GM12878 (cell line): Measurements from ENCODE around the gene ZNF680. TPM values are rescaled to one million over a fixed set of nuclear protein-coding genes. Genes with fewer than 3 reads are reported as not detected.

Source experiments
- FOS ChIP-seq: IDR thresholded peaks from 3 replicates; pipeline ENCODE4 v1.6.1; 2011; ENCODE audit warnings: borderline replicate concordance; ENCODE audit not compliant: insufficient read length; ENCODE audit errors: extremely low read depth
- HDAC2 ChIP-seq: fragments of 200-600 bp; sonication (generic); IDR thresholded peaks from 2 replicates; pipeline ENCODE4 v1.6.1; 2017
- NRF1 ChIP-seq: conservative IDR thresholded peaks from 2 replicates; pipeline ENCODE4 v1.6.1; 2011; ENCODE audit warnings: mild to moderate bottlenecking, low read depth, low read length, improper control_type of control experiment
- RB1 ChIP-seq: fragments of 450-650 bp; formaldehyde crosslinking; IDR thresholded peaks from 2 replicates; pipeline ENCODE4 v1.6.1; 2017; ENCODE audit warnings: mild to moderate bottlenecking, borderline replicate concordance
- RBBP5 ChIP-seq: fragments of 200-600 bp; sonication (generic); conservative IDR thresholded peaks from 2 replicates; pipeline ENCODE4 v1.6.1; 2016
- SIN3A ChIP-seq: IDR thresholded peaks from 2 replicates; pipeline ENCODE4 v1.6.1; 2012; ENCODE audit warnings: low read depth, low read length, improper control_type of control experiment
- SMAD1 ChIP-seq: fragments of 450-650 bp; IDR thresholded peaks from 2 replicates; pipeline ENCODE4 v1.6.1; 2018; ENCODE audit warnings: mild to moderate bottlenecking, low read depth; ENCODE audit not compliant: partially characterized antibody
- SUPT20H ChIP-seq: IDR thresholded peaks from 2 replicates; pipeline ENCODE4 v1.6.1; 2011; ENCODE audit warnings: low read depth, mild to moderate bottlenecking, low read length, moderate library complexity, borderline replicate concordance; ENCODE audit not compliant: control insufficient read depth
- TCF7 ChIP-seq: IDR thresholded peaks from 2 replicates; pipeline ENCODE4 v1.6.1; 2014; ENCODE audit warnings: antibody characterized with exemption, borderline replicate concordance
- WRNIP1 ChIP-seq: IDR thresholded peaks from 2 replicates; pipeline ENCODE4 v1.6.1; 2011; ENCODE audit warnings: low read depth, low read length, improper control_type of control experiment, borderline replicate concordance
- ZBED1 ChIP-seq: IDR thresholded peaks from 2 replicates; pipeline ENCODE4 v1.6.1; 2016; ENCODE audit warnings: borderline replicate concordance
- polyA plus RNA-seq, 11 experiments: library from polyadenylated mRNA; depleted of rRNA in 4 of 11; unstranded in 6 of 11; stranded (reverse) in 5 of 11; fragments of >200 nt; fragmentation: Nextera tagmentation in 4 of 11; fragmentation: Illumina TruSeq in 1 of 11; extraction: Ambion mirVana in 4 of 11; extraction: Trizol in 1 of 11; gene quantifications; 1 replicate in 1 of 11; 2 replicates in 10 of 11; pipeline versions ENCODE4 v1.2.1 to v1.2.3, GENCODE V29; 2011 to 2016; ENCODE audit warnings: inconsistent platforms in 2 of 11, missing spikeins in 2 of 11, low read depth in 1 of 11
- total RNA-seq, 4 experiments: library from RNA; depleted of rRNA in 3 of 4; stranded (reverse); fragments of >200 nt in 3 of 4; fragmentation: Illumina TruSeq in 1 of 4; extraction: Trizol in 1 of 4; gene quantifications; 2 replicates each; pipeline versions ENCODE4 v1.2.1 to v1.2.3, GENCODE V29; 2013 to 2021
- TF ChIP-seq, protein P1 (sequence below): IDR thresholded peaks from 2 replicates; pipeline ENCODE4 v1.6.1; 2011; ENCODE audit warnings: mild to moderate bottlenecking, low read depth, low read length, moderate library complexity; ENCODE audit not compliant: insufficient replicate concordance

ZNF680 gene
- total and polyA plus RNA-seq, 10 of the 15 experiments (the other 5 are each of a cell fraction or from before 2014, with no cell fraction given): 5.0 to 13.6 (median 7.8) TPM

GRCh38 chr7:64485623-64486022 lies 77.2 kb downstream of the ZNF680 start (continued):
- TF ChIP-seq SUPT20H (no peak), ZBED1 (no peak), NRF1 (no peak), SMAD1 (no peak), HDAC2 (no peak), TCF7 (no peak), SIN3A (no peak), RBBP5 (no peak), FOS (no peak), RB1 (no peak), WRNIP1 (no peak)
- TF ChIP-seq, protein P1, sequence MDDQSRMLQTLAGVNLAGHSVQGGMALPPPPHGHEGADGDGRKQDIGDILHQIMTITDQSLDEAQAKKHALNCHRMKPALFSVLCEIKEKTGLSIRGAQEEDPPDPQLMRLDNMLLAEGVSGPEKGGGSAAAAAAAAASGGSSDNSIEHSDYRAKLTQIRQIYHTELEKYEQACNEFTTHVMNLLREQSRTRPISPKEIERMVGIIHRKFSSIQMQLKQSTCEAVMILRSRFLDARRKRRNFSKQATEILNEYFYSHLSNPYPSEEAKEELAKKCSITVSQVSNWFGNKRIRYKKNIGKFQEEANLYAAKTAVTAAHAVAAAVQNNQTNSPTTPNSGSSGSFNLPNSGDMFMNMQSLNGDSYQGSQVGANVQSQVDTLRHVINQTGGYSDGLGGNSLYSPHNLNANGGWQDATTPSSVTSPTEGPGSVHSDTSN: no peak

Other genes with a start within 250 kb of the ZNF680 start
- gene ZNF736, start 249.1 kb downstream of the ZNF680 start, total RNA-seq (2014; rRNA removed): 12.5 and 12.6 TPM in 2 replicates
- gene ZNF736, start 249.1 kb downstream of the ZNF680 start, total RNA-seq (2014; rRNA removed; fragmentation: Illumina TruSeq; extraction: Trizol): 22.5 and 23.5 TPM in 2 replicates
- 20.5 and 21.4 TPM in 2 replicates for gene ZNF736, start 249.1 kb downstream of the ZNF680 start, total RNA-seq (2021)
- 13.9 and 19.0 TPM in 2 replicates for gene ZNF736, start 249.1 kb downstream of the ZNF680 start, polyA plus RNA-seq (2011; rRNA removed)
- 9.2 and 10.6 TPM in 2 replicates for gene ZNF736, start 249.1 kb downstream of the ZNF680 start, polyA plus RNA-seq (2014; fragmentation: Illumina TruSeq; extraction: Trizol)
- gene ZNF736, start 249.1 kb downstream of the ZNF680 start, polyA plus RNA-seq (2014; fragmentation: Nextera tagmentation; extraction: Ambion mirVana): 1 to 10 TPM; 1.9 to 3.7 TPM
- 7.7 and 9.1 TPM in 2 replicates for gene ZNF736, start 249.1 kb downstream of the ZNF680 start, polyA plus RNA-seq (2014; rRNA removed)
- gene ZNF736, start 249.1 kb downstream of the ZNF680 start, polyA plus RNA-seq (2016; fragmentation: Nextera tagmentation; extraction: Ambion mirVana): 1 to 10 TPM; 8.7 to 9.1 TPM
- gene ZNF107, start 103.1 kb upstream of the ZNF680 start, total RNA-seq (2014; rRNA removed): 14.0 and 15.3 TPM in 2 replicates
- 23.3 and 23.7 TPM in 2 replicates for gene ZNF107, start 103.1 kb upstream of the ZNF680 start, total RNA-seq (2014; rRNA removed; fragmentation: Illumina TruSeq; extraction: Trizol)
- gene ZNF107, start 103.1 kb upstream of the ZNF680 start, total RNA-seq (2021): 10.8 and 12.0 TPM in 2 replicates
- gene ZNF107, start 103.1 kb upstream of the ZNF680 start, polyA plus RNA-seq (2011; rRNA removed): 18.3 and 35.9 TPM in 2 replicates
- 22.8 and 27.7 TPM in 2 replicates for gene ZNF107, start 103.1 kb upstream of the ZNF680 start, polyA plus RNA-seq (2014; fragmentation: Illumina TruSeq; extraction: Trizol)
- 1 to 10 TPM; 3.2 to 3.7 TPM for gene ZNF107, start 103.1 kb upstream of the ZNF680 start, polyA plus RNA-seq (2014; fragmentation: Nextera tagmentation; extraction: Ambion mirVana)
- 11.4 and 13.5 TPM in 2 replicates for gene ZNF107, start 103.1 kb upstream of the ZNF680 start, polyA plus RNA-seq (2014; rRNA removed)
- 10 to 100 TPM; 12.4 to 13.8 TPM for gene ZNF107, start 103.1 kb upstream of the ZNF680 start, polyA plus RNA-seq (2016; fragmentation: Nextera tagmentation; extraction: Ambion mirVana)
- 8.4 and 9.8 TPM in 2 replicates for gene ZNF138, start 231.4 kb upstream of the ZNF680 start, total RNA-seq (2014; rRNA removed)
- gene ZNF138, start 231.4 kb upstream of the ZNF680 start, total RNA-seq (2014; rRNA removed; fragmentation: Illumina TruSeq; extraction: Trizol): 13.8 and 14.4 TPM in 2 replicates
- gene ZNF138, start 231.4 kb upstream of the ZNF680 start, total RNA-seq (2021): 5.9 and 7.2 TPM in 2 replicates
- gene ZNF138, start 231.4 kb upstream of the ZNF680 start, polyA plus RNA-seq (2011; rRNA removed): 13.9 and 23.9 TPM in 2 replicates
- gene ZNF138, start 231.4 kb upstream of the ZNF680 start, polyA plus RNA-seq (2014; fragmentation: Illumina TruSeq; extraction: Trizol): 14.9 and 23.0 TPM in 2 replicates
- gene ZNF138, start 231.4 kb upstream of the ZNF680 start, polyA plus RNA-seq (2014; fragmentation: Nextera tagmentation; extraction: Ambion mirVana): 10 to 100 TPM in 1 of 2 experiments, 1 to 10 TPM in 1; 8.6 to 11.0 TPM
- gene ZNF138, start 231.4 kb upstream of the ZNF680 start, polyA plus RNA-seq (2014; rRNA removed): 7.4 and 9.3 TPM in 2 replicates
- gene ZNF138, start 231.4 kb upstream of the ZNF680 start, polyA plus RNA-seq (2016; fragmentation: Nextera tagmentation; extraction: Ambion mirVana): 10 to 100 TPM; 13.8 to 14.9 TPM